Karpas-422 (cell line): ENCODE measurements around the gene ZNF775. TPM values are rescaled to one million over a fixed set of nuclear protein-coding genes. Genes with fewer than 3 reads are reported as not detected.

Experiments used
- DNase-seq: peaks from one replicate; pipeline ENCODE4 v3.0.0-alpha.2; 2015
- H2AFZ ChIP-seq: fragments of 200-600 bp; sonication (generic); 2 replicates; pipeline ENCODE4 v1.6.1; 2014; ENCODE audit warnings: antibody characterized with exemption, low read length, mixed read lengths
- H3K27ac ChIP-seq: fragments of 200-600 bp; sonication (generic); 2 replicates; pipeline ENCODE4 v1.5.1; 2014; ENCODE audit warnings: mild to moderate bottlenecking, low read length, moderate library complexity
- H3K27me3 ChIP-seq: fragments of 200-600 bp; sonication (generic); 2 replicates; pipeline ENCODE4 v1.6.1; 2014; ENCODE audit warnings: low read length, mixed read lengths
- H3K36me3 ChIP-seq: fragments of 200-600 bp; sonication (generic); 2 replicates; pipeline ENCODE4 v1.6.1; 2014; ENCODE audit warnings: low read length, mixed read lengths; ENCODE audit not compliant: insufficient read depth
- H3K4me1 ChIP-seq: fragments of 200-600 bp; sonication (generic); 2 replicates; pipeline ENCODE4 v1.6.1; 2014; ENCODE audit warnings: mild to moderate bottlenecking, low read length, mixed read lengths
- H3K4me2 ChIP-seq: fragments of 200-600 bp; sonication (generic); 2 replicates; pipeline ENCODE4 v1.6.1; 2014; ENCODE audit warnings: low read length, low read depth, mild to moderate bottlenecking; ENCODE audit not compliant: poor library complexity, severe bottlenecking
- H3K4me3 ChIP-seq: fragments of 200-600 bp; sonication (generic); 2 replicates; pipeline ENCODE4 v1.5.1; 2014; ENCODE audit warnings: mild to moderate bottlenecking, antibody characterized with exemption, low read length, mixed read lengths
- H3K79me2 ChIP-seq: fragments of 200-600 bp; sonication (generic); 2 replicates; pipeline ENCODE4 v1.6.1; 2014; ENCODE audit warnings: mild to moderate bottlenecking, low read length, mixed read lengths
- H3K9ac ChIP-seq: fragments of 200-600 bp; sonication (generic); 2 replicates; pipeline ENCODE4 v1.6.0; 2014; ENCODE audit warnings: low read length
- H3K9me2 ChIP-seq: fragments of 200-600 bp; sonication (generic), shearing (Covaris generic); replicated peaks from 2 replicates; pipeline ENCODE4 v1.6.0; 2014; ENCODE audit warnings: mild to moderate bottlenecking, low read length, moderate library complexity; ENCODE audit not compliant: insufficient read depth
- H3K9me3 ChIP-seq: fragments of 300-700, 200-600 bp; sonication (generic); 2 replicates; pipeline ENCODE4 v1.6.1; 2014; ENCODE audit warnings: low read length, mixed read lengths
- H4K20me1 ChIP-seq: fragments of 200-600 bp; sonication (generic); 2 replicates; pipeline ENCODE4 v1.6.1; 2014; ENCODE audit warnings: mild to moderate bottlenecking, antibody characterized with exemption, low read length, low read depth; ENCODE audit not compliant: insufficient read depth
- total RNA-seq: library from RNA; depleted of rRNA; stranded (reverse); fragments of >200 nt; shearing (Covaris generic); gene quantifications from 2 replicates; pipeline ENCODE4 v1.2.3, GENCODE V29; 2014; ENCODE audit warnings: low replicate concordance

Gene ZNF775
- total RNA-seq, 1 experiment from 2014 or later, result 1.5 TPM

- peaks cover 4% of the 10 kb centered on the region; the same call in 1 of the 2 replicates for H4K20me1 ChIP-seq
- no peaks in the 10 kb centered on the region for H3K9me2 ChIP-seq
- H3K4me1 ChIP-seq, result peaks cover 15% of the 10 kb centered on the region
- H2AFZ ChIP-seq, result no peak overlapping the region
- H3K4me2 ChIP-seq, result no peak overlapping the region
- H3K79me2 ChIP-seq, result no peaks in the 10 kb centered on the region
- H3K4me3 ChIP-seq, result no peak overlapping the region
- H3K27ac ChIP-seq, result no peak overlapping the region
- no peaks in the 10 kb centered on the region for H3K36me3 ChIP-seq
- H3K27me3 ChIP-seq, result no peaks in the 10 kb centered on the region
- H3K9me3 ChIP-seq, result no peaks in the 10 kb centered on the region
- H3K9ac ChIP-seq, result no peak overlapping the region
- no peak for DNase-seq
Measured at GRCh38 chr7:150400008-150400787, 21.1 kb downstream of the ZNF775 start.

DNA sequence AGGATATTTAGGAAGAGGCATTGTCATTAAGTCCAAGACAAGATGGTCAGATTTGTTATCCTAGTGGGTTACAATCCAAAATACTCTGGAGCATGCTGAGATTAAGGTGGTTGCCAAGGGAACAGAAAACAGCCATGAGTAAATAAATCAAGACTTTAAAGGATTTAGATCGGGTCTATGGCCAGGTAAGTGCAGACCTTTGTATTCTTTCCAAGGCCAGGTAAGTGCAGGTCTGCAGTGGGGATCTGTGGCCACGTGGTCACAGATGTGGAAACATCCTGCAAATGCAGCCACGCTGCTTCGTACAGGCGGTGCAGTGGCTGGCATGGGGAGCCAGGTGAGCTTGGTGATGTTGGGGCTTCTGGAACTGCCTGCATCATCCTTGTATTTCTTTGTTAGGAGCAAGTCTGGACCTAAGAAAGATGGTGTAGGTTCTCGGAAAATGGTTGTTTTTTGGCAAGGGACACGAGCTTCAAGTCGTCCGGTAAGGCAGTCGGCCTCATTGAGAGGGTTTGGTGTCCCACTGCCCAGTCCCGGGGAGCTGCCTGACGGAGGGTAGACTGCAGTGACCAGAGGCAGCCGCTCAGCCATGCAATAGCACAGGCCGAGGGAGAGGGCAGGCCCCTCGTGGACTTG, 21.8 kb downstream of the ZNF775 start:
- Histone ChIP-seq H3K9me3 (no peaks in the 10 kb centered on the region), H3K79me2 (no peaks in the 10 kb centered on the region), H3K27me3 (no peaks in the 10 kb centered on the region), H4K20me1 (no peaks in the 10 kb centered on the region), H2AFZ (no peak overlapping the region), H3K36me3 (no peaks in the 10 kb centered on the region), H3K4me3 (no peak overlapping the region), H3K27ac (no peak overlapping the region), H3K4me2 (no peak overlapping the region), H3K9ac (no peak overlapping the region), H3K4me1 (peaks cover 19% of the 10 kb centered on the region), H3K9me2 (no peaks in the 10 kb centered on the region)
- DNase-seq, result no peak

DNA sequence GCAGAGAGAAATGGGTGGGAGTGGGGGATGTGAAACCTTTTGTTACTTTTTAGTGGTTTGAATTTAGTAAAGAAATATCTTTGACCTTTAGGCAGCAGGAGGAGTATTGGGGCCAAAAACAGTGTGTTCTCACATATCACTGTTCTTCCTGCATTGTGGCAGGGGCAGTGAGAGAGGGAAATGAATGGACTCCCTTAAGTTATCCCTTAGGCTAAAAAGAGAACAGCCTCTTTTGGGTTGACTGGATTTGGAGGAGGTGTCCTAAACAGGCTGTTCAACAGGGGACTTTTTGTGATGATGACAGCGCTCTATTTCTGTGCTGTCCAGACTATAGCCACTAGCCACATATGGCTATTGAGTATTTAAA, 22.3 kb downstream of the ZNF775 start:
- no peak for DNase-seq
- Histone ChIP-seq H3K9me3 (no peaks in the 10 kb centered on the region), H3K27ac (no peak overlapping the region), H2AFZ (no peak overlapping the region), H3K36me3 (no peaks in the 10 kb centered on the region), H3K4me1 (peaks cover 24% of the 10 kb centered on the region), H3K79me2 (no peaks in the 10 kb centered on the region), H4K20me1 (no peaks in the 10 kb centered on the region), H3K9ac (no peak overlapping the region), H3K9me2 (no peaks in the 10 kb centered on the region), H3K4me2 (no peak overlapping the region), H3K27me3 (no peaks in the 10 kb centered on the region), H3K4me3 (no peak overlapping the region)

DNA sequence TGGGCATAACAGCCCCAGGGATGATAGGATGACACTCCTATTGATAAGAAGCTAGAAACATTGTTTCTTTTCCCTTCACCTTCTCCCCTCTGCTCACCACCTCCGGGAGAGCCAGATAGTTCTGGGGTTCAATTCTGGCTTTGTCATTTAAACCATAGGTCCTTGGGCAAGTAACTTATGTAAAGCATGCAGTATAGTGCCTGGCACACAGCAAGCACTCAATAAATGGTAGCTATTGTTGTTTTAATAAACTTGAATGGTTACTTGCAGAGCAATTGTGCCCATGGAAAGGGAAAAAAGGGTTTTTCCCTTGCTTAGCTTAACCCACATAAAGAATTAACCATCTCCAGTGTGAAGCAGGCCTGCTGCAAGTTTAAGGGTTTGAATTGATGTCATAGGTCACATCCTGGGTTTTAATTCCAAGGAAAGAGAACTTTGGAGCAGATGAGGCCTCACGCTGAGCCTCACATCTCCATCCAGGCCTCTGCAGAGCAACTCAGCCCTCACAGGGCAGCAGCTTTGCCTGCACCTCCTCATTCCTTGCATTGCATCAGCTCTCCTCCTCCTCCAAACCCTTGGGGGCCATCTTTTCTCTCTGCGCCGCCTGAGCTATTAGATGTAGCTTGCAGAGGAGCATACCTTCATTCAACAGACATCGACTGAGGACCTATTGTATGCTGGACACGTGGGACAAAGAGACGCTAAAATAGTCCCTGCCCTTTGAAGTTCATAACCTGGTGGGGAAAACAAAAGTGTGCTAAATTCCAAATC, 22.9 kb downstream of the ZNF775 start:
- H3K27me3 ChIP-seq, result no peaks in the 10 kb centered on the region
- no peak overlapping the region for H3K4me2 ChIP-seq
- H3K79me2 ChIP-seq, result no peaks in the 10 kb centered on the region
- H2AFZ ChIP-seq, result no peak overlapping the region
- H4K20me1 ChIP-seq, result no peaks in the 10 kb centered on the region
- H3K4me3 ChIP-seq, result no peak overlapping the region
- no peak for DNase-seq
- H3K9me3 ChIP-seq, result no peaks in the 10 kb centered on the region
- H3K4me1 ChIP-seq, result peaks cover 30% of the 10 kb centered on the region
- H3K9me2 ChIP-seq, result no peaks in the 10 kb centered on the region
- no peaks in the 10 kb centered on the region for H3K36me3 ChIP-seq
- no peak overlapping the region for H3K27ac ChIP-seq
- no peak overlapping the region for H3K9ac ChIP-seq

DNA sequence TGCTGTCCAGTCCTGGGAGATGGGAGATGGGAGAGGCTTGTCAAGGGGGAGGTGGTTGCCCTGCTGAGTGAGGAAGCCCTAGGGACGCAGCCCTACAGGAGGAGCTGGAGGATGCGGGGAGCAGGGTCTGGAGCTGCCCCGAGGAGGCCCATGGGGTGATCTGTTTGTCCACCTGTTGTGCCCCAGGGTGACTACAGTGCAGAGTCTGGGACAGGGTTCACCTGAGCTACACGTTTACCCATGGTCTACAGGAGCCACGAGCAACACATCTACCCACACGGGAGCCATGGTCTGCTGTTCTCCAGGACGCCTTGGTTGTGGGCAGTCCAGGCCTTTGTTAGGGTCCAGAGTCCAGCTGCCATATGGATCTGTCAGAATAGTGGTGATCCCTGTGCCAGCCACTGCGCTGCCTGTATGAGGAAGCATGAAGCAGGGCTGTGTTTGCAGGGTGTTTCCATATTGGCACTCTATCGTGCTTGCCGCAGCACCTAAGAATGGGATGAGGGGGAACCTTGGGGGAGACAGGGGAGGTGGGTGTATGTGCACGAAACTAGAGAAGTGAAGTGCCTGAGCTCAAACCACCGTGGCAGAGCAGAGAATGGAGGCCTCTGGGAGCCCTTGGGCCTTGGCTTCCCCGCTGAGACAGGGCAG, 23.7 kb downstream of the ZNF775 start:
- Histone ChIP-seq H3K4me2 (no peak overlapping the region), H3K9me3 (no peaks in the 10 kb centered on the region), H3K27me3 (no peaks in the 10 kb centered on the region), H4K20me1 (no peaks in the 10 kb centered on the region), H3K9me2 (no peaks in the 10 kb centered on the region), H2AFZ (no peak overlapping the region), H3K9ac (no peak overlapping the region), H3K27ac (no peak overlapping the region), H3K4me3 (no peak overlapping the region), H3K36me3 (no peaks in the 10 kb centered on the region), H3K4me1 (peaks cover 31% of the 10 kb centered on the region), H3K79me2 (no peaks in the 10 kb centered on the region)
- DNase-seq, result no peak

- no peak for DNase-seq
- Histone ChIP-seq H3K9ac (peak overlapping the region; percentile 83), H3K36me3 (no peaks in the 10 kb centered on the region), H3K27me3 (no peaks in the 10 kb centered on the region), H3K9me2 (no peaks in the 10 kb centered on the region), H3K79me2 (no peaks in the 10 kb centered on the region), H2AFZ (no peak overlapping the region; the same call in 1 of the 2 replicates), H3K27ac (no peak overlapping the region), H3K9me3 (no peaks in the 10 kb centered on the region), H3K4me3 (peak overlapping the region; percentile 92; the same call in 1 of the 2 replicates), H3K4me1 (peaks cover 31% of the 10 kb centered on the region), H3K4me2 (peak overlapping the region; percentile 87), H4K20me1 (no peaks in the 10 kb centered on the region)
Measured at GRCh38 chr7:150403376-150404171, 24.4 kb downstream of the ZNF775 start.

DNA sequence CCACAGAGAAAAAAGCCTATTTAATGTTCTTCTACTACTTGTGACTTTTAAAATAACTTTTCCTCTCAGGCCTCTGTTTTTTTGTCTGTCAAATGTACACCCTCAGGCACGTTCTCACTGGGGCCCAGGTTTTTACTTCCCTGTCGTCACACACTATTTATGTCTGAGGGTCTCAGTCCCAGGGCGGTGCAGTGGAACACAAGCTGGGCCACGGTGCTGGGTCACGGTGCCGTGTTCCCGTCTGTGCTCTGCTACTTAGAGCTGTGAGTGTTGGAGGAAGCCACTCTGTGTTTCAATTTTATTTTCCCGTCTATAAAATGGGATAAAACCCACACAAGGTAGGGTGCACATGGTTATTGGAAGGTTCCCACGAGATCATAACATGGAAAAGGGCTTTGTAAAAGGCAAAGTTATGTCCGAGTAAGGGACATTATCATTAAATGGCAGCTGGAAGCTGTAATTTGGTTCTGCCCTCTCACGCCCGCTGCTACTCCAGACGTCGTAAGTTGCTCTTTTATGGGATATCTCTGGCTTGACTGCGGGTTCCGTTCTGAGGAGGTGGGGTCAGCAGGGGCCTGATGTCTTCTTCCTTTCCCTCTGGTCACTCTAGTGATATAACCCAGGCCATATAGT, 25.2 kb downstream of the ZNF775 start:
- H3K79me2 ChIP-seq, result no peaks in the 10 kb centered on the region
- peak; percentile 58 for DNase-seq
- H3K9me2 ChIP-seq, result no peaks in the 10 kb centered on the region
- H3K4me1 ChIP-seq, result peaks cover 31% of the 10 kb centered on the region
- no peaks in the 10 kb centered on the region for H3K27me3 ChIP-seq
- H3K9ac ChIP-seq, result peak overlapping the region; percentile 83
- H3K4me3 ChIP-seq, result peak overlapping the region; percentile 92
- peak overlapping the region; percentile 87 for H3K4me2 ChIP-seq
- no peaks in the 10 kb centered on the region for H3K36me3 ChIP-seq
- peak overlapping the region; percentile 93 for H2AFZ ChIP-seq
- no peak overlapping the region for H3K27ac ChIP-seq
- H4K20me1 ChIP-seq, result no peaks in the 10 kb centered on the region
- H3K9me3 ChIP-seq, result no peaks in the 10 kb centered on the region
